ENCODE results near the gene CLASP1.
"Not testable (repeated sequence)": the region's sequence is repeated elsewhere in the genome, so short reads cannot be mapped to it uniquely, and the experiment has no call there.

Gene CLASP1

DNA sequence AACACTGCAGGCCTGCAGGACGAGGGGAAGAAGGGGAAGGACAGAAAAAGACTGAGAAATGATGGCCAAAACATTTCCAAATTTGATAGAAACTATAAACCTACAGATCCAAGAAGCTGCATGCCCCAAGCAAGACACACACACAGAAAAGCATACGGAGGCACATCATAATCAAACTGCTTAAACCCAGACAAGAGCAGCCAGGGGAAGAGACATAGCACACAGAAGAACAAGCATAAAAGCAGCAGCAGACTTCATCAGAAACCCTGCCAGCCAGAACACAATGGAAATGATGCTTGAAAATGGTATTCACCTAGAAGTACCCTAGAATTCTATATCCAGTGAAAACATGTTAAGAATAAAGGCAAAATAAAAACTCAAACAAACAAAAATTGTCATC is 175.8 kb downstream of the CLASP1 start:
- no peak for DNase-seq (ENCODE audit: low spot score)

DNA sequence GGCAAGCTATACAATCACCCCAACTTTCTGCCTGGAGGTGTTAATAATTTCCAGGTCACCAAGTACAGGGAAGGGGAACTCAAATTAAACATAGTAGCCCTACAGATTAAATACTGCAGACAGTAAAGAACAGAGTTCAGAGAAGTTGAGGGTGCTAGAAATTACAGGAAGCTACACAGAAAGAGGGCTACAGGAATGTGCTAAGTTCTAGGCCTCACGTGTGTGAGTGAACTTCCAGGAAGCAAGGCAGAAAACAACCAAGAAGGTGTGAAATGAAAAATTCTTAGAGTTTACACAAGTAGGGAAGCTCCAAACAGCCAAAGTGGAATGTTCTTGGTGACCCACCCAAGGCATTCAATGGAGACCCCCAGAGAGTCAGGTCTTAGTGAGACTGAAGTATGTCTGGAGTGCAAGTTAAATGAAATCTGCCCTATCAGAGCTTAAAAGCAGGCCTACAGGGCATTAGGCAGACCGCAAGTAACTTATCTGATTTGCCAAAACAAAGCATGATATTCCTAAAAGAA is 176.7 kb downstream of the CLASP1 start:
- no peak for DNase-seq (ENCODE audit: low spot score)

DNA sequence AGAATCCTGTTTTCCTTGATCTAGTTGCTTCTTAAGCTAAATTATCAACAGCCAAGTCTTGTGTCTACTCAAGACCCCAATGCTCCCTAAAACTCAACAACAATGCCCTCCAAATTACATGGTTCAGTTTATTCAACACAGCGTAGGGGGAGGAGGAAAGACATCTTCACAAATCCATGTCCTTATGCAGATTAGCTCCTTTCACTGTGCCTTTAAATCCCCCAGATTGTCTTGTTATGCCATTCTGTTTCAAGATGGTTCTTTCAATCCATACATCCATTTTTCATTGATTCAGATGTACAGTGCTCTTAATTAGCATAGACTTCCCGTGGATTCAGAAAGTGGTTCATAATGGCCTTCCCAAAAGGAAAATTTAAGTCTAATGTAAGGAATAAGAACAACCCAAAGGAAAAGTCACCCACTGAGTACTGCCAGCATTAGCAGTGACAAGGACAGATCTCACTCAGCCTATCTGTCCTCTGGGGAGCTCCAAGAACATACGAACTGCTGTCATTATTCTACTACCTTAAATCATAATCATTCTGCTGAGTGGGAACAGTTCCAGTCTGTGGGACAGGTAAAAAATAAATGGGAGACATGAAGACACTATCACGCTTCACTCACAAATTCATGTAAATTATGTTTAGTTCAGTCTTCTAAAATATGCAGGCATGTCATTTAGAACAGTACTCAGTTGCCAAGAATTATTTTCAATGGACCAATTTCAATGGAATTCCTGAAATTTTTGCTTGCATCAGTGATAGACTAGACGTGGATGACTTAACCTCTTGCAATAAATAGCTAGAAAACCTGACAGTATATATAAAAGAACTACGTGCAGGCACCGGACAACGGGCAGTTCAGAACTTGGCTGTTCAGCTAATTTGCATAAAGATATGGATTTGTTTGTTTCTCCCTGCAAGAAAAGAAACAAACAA is 177.5 kb downstream of the CLASP1 start:
- DNase-seq (ENCODE audit: low spot score): no peak

DNA sequence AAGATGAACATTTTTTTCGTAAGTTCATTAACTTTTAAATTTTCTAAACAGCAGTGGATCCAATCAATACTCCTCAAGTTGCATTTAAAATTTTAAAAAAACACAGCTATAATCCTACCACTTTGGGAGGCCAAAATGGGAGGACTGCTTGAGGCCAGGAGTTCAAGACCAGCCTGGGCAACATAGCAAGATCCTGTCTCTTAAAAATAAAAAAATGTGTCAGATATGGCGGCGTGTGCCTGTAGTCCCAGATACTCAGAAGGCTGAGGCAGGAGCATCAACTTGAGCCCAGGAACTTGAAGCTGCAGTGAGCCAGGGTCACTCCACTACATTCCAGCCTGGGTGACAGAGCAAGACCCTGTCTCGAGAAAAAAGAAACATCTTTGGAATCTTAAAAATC is 178.3 kb downstream of the CLASP1 start:
- DNase-seq (ENCODE audit: low spot score): no peak

DNA sequence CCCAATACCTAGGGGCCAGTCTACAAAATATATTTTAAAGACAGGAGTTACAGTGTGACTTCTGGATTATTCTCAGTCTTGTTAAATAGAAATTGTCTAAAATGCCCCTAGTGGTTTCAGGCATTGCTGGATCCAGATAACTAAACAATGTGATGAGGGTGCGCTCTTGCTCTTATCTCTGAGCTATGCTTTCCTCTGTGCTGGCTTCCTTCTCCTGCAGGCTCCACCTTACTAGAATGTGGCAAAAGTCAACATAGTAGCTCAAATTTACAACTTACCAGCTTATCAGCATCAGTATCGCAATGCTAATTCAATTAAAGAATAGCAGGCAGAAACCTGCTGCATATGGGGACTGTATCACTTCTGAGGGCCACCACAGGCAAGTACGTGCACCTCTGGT is 179.9 kb downstream of the CLASP1 start:
- DNase-seq (ENCODE audit: low spot score): no peak

DNA sequence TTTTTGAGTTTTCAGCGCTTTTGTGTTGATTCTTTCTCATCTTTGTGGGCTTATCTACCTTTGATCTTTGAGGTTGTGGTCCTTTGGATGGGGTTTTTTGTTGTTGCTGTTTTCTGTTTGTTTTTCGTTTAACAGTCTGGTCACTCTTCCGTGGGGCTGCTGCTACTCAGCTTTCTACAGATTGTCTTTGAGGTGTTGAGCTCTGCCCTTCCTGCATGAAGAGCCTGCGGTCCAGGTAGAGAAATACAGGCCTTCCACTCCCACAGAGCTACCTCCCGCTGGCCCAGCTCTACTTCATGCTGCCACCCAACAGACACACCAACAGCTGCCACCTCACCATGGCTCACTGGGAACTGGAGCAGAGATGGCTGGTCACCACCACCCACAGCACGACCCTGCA is 180.3 kb downstream of the CLASP1 start:
- no peak for DNase-seq (ENCODE audit: low spot score)

DNA sequence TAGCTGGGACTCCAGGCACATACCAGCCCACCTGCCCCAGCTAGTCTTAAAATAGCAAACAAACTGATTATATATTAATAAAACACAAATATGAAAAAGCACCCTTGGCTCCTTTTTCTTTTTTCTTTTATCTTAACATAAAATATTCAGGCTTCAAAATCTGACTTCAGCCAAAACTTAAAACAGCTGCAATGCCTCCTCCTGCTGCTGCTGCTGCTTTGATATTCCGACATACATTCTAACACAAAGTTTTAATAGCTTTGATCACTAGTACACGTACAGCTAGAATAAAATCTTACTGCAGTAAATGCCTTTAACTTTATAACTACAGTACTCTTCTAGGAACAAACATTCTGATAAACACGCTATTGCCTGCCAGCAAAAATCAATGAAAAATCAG is 190.0 kb downstream of the CLASP1 start:
- DNase-seq (ENCODE audit: low spot score): no peak

DNA sequence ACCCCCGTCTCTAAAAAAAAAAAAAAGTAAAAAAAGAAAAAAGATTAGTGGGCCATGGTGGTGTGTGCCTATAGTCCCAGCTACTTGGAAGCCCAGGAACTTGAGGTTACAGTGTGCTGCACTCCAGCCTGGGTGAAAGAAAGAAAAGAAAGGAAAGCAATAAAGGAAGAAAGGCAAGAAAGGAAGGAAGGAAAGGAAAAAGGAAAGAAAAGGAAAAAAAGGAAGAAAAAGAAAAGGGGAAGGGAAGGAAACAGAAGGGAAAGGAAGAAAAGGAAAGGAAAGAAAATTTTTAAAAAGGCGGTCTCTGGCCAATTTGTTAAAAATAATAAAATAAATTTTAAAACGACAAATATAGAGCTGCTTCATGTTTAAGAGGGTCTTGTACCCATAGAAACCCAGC is 192.9 kb downstream of the CLASP1 start:
- DNase-seq (ENCODE audit: low spot score): no peak

DNA sequence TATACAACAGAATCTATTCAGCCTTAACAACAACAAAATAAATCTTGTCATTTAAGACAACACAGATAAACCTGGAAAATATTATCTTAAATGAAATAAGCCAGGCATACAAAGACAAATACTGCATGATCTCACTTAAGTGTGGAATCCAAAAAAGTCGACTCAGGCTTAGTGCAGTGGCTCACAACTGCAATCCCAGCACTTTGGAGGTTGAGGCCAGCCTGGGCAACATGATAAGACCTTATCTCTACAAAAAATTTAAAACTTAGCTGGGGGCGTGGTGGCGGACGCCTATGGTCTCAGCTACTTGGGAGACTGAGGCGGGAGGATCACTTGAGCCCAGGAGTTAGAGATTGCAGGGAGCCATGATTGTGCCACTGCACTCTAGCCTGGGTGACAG is 193.8 kb downstream of the CLASP1 start:
- DNase-seq (ENCODE audit: low spot score): no peak

DNA sequence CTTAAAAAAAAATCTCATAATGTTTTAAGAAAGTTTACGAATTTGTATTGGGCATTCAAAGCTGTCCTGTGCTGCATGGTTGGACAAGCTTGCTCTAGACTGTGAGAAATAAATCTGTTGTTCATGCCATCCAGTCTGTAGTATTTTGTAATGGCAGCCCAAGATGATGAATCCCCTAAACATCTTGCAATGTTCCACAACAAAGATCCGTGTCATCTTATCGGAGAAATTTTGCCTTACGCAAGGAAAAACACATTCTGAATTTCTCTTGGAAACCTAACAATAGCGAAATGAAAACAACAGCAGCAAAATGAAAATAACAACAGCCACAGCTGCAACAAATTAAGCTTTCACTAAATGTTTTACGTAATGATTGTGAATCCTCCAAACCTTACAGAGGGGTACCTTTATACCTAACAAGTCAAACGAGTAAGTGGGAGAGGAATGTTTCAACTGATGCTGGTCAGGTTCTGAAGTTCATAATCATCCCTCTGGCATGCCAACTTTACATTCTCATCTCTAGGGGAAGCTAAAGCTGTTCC is 194.6 kb downstream of the CLASP1 start:
- no peak for DNase-seq (ENCODE audit: low spot score)

DNA sequence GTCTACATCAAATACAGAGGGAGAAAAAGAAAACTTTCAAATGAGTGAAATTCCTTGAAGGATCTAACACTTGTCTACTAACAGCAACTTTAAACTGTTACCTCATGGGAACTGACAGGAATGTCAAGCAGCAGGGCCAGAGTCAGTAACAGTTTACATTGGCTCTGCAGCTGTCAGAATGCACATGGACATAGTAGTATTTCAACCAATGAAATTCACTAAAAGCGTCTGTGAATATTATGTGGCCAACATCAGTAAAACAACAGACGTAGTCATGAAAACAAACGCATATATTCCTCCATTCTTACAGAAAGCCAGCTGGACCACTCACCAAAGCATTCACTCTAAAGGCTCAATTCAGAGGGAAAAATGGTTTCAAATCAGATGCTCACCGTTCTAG is 197.9 kb downstream of the CLASP1 start:
- no peak for DNase-seq (ENCODE audit: low spot score)

DNA sequence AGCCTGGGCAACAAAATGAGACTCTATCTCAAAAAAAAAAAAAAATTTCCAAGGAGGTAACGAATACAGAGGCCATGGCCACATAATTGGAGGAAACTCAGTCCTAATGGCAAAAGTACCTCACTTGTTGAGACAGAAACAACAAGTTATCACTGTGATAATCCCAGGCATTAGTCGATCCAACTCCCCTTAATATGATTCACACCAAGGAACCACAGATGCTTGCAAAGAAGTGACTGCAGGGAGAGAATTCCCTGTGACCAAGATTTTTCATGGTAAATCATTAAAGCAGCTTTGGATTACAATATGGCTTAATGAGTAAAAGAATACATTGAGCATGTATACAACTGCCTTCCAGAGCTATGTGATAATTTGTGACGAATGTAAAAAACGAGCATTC is 199.0 kb downstream of the CLASP1 start:
- no peak for DNase-seq (ENCODE audit: low spot score)

DNA sequence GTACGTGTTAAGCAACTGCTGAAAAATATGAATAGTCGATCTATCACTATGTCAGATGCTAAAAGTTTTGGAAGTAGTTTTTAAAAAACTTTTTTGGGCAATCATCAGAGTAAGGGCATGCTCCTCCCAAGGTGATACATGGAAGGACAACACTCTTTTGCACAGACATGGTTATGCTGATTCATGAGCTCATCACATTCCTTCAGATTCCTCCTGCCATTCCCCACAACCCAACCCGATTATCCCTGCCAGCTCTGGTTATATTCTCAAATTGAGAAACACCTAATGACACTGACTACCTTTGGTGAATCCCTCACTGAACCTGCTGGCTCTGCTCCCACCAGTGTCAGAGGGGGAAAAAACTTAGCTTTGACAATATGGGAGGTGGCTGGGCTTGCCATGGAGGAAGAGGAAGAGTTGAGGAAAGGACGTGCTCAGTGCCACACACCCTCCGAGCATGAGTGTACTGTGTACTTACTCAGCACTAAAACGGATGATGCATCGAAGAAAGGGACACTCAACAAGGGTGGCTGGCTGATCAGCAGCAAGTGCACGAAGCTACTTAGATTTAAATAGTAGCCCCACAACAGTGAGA is 202.5 kb downstream of the CLASP1 start:
- no peak for DNase-seq (ENCODE audit: low spot score)

DNA sequence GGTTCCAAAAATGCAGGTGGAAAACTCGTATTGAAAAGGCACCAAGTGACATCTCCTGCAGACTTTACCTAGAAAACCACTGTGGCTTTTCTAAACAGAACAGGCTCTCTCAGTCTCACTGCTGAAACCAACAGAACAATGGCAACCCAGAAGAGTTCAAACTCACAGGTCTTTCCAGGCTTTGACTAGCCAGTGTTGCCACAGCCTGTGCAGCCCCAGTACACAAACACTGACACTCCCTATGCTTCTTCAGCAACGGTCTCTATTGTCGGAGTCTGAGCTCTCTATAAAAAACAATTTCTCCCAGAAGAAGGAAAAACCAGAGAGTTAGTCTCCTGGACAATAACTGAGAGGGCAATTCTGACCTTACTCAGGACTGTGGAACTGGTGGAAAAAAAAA is 206.4 kb downstream of the CLASP1 start:
- DNase-seq (ENCODE audit: low spot score): no peak

DNA sequence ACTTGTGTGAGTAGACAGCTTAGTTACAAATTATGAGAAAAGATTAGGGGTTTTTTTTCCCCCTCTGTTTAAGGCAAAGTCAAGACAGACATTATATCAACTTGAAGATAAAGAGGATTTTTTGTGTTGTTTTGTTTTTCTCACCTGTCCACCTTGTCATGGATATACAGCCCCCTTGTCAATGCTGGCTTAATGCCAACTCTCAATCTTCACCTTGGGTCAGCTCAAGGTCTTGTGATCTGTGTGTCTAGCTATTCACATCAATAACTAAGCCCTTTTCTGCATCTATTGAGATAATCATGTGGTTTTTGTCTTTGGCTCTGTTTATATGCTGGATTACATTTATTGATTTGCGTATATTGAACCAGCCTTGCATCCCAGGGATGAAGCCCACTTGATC is 211.0 kb downstream of the CLASP1 start:
- DNase-seq (ENCODE audit: low spot score): not testable (repeated sequence)

DNA sequence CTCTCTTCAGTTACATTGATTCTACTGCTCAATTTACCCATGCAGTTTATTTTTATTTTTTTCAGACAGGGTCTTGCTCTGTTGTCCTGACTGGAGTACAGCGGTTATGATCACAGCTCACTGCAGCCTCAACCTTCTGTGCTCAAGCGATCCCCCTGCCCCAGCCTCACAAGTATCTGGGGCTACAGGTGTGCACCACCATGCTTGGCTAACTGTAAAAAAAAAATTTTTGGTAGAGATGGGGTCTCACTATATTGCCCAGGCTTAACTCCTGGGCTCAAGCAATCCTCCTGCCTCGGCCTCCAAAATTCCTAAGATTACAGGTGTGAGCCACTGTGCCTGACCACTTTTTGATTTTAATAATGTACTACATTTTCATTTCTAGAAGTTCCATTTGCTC is 212.3 kb downstream of the CLASP1 start:
- DNase-seq (ENCODE audit: low spot score): no peak

DNA sequence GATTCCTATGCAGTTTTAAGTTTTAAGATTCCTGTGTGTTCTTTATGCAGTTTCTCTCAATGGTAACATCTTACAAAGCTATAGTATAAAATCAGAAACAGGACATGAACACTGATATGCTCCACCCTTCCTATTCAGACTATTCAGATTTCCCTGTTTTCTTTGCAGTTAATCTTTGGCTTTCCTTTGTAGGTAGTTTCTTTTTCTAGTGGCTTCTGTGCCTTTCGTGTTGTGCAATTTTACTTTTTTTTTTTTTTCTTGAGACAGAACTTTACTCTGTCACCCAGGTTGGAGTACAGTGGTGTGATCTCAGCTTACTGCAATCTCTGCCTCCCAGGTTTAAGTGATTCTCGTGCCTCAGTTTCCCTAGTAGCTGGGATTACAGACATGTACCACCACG is 213.5 kb downstream of the CLASP1 start:
- no peak for DNase-seq (ENCODE audit: low spot score)

DNA sequence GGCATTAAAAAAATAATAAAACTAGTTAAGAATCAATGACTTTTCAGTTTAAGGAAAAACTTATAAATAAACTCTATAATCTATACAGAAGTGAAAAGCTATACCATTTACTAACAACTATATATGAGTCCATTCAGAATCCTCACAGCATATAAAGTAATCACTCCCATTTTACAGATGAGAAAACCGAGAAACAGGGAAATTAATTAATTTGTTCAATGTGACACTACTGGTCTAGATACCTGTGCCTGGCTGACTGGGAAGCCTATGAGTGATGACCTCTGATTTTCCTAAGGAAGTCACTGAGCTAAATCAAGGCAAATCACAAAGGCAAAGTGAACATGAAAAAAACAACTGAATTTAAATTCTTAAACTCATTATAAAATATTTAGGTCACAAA is 218.0 kb downstream of the CLASP1 start:
- no peak for DNase-seq (ENCODE audit: low spot score)

DNA sequence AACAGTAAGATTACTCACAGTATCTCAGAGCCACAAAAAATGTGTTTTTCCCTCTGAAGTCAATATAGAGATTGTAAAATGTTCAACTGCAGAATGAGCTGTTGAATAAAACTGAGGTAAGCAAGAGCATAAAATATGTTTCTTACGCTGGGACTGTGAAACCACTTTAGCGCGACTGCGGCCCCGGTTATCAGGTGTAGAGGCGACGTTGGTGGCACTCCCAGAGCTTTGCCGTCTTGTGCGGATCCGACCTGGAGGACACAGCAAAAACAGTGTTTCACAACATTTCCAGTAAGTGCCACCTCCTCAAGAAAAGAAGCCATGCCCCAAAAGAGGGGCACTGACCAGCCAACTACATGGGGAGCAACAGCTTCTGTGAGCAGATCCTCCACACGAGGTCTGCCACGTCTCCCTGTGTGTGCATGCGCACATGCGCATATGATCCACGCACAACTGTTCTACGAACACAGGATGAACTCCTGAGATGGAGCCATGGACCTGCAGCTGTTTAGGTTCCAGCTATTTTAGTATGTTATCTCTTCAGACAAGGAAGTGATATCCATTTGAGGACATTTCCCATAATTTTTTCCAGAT is 219.2 kb downstream of the CLASP1 start:
- no peak for DNase-seq (ENCODE audit: low spot score)

DNA sequence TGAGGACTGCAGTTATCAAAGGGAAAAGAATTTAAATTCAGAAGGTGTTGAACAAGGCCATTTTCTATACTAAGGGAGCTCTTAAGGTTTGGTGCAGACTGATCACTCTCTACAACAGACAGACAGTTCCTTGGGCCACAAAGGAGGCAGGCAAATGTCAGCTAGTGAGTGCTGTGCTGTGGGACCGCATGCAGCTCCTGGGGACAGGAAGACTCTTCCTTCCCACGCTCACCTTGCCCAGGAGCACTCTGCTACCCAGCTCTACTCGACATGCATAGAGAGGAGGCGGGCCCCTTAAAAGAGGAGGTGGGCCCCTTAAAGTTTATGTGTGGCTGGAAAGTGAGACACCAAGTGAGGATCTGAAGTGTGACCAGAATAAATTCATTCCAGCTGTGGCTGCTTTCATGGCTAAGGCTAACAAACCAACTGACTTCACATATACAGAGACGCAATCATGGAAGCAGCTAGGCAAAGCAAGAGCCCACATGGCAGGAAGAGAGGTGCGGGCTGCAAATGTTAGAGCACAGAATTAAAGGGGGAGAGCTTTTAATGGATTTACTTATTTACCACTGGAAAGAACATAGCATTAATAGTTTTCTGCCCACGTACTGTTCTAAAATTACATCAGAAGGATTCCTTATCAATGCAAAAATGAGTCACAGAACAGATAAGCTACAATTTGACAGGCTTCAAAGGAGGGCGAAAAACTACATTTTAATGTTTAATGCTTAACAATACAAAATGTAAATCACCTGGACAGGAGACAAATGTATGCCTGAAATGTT is 220.0 kb downstream of the CLASP1 start:
- no peak for DNase-seq (ENCODE audit: low spot score)

DNA sequence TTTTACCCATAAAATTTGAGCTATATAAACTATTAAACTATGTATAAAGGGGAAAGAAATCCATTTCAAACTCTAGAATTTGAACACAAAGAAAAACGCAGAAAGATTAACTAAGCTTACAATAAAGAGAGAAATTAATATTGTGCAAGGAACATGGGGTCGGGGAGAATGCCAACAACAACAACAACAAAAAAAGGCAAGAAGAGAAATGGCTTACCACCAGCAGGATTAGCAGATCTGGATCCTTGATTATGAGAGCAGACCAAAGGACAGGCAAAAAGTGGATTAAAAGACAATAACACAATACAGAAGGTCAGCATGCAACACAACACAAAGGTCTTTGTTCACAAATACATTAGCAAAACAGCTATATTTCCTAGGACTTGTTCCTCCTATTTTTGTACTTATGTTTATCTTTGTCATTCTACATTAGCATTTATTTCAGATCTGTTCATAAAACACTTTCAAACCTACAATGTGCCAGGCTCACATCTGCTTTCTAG is 222.0 kb downstream of the CLASP1 start:
- DNase-seq (ENCODE audit: low spot score): no peak

DNA sequence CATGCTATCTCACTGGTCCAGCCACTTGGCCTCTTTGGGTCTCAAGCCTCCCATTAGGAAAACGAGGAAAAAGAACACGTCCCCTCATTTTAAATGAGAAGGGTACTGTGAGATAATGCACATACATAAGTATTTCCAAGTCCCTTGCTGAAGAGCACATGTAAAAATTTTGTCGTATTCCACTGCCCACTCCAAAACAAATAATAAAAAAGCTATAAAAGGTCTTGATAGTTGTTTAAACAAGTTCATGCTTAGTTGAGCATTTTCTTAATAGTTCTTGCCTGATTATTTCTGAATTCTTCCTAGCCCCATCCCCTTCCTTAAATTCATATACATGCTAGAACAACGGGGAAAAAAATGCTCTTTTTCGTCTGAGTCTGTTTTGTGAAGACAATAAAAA is 228.8 kb downstream of the CLASP1 start:
- no peak for DNase-seq (ENCODE audit: low spot score)
